SK-N-MC (cell line): ENCODE data around the gene CLTRN.

Experiments used
- DNase-seq: peaks from one replicate; pipeline ENCODE4 v3.0.0-alpha.2; 2011; ENCODE audit warnings: low read depth, low spot score
- H3K27ac ChIP-seq: fragments of 200-600 bp; sonication (generic); 2 replicates; pipeline ENCODE4 v1.5.1; 2016; ENCODE audit warnings: mixed run types
- H3K36me3 ChIP-seq: fragments of 200-600 bp; sonication (generic); 2 replicates; pipeline ENCODE4 v1.6.1; 2017; ENCODE audit warnings: antibody characterized with exemption, low read length, mixed read lengths; ENCODE audit not compliant: insufficient read depth
- H3K4me3 ChIP-seq: fragments of 200-600 bp; sonication (generic); 2 replicates; pipeline ENCODE4 v1.5.1; 2016
- H3K9ac ChIP-seq: fragments of 200-600 bp; sonication (generic); 2 replicates; pipeline ENCODE4 v1.8.0; 2017; ENCODE audit warnings: mixed run types, mixed read lengths; ENCODE audit not compliant: insufficient read length
- H3K9me3 ChIP-seq: fragments of 200-600 bp; sonication (generic); 2 replicates; pipeline ENCODE4 v1.6.1; 2017; ENCODE audit warnings: low read depth, mild to moderate bottlenecking, antibody characterized with exemption, low read length, moderate library complexity, mixed read lengths
- EZH2 ChIP-seq: fragments of 200-600 bp; sonication (generic); IDR thresholded peaks from one replicate; pipeline ENCODE4 v1.6.1; 2017; ENCODE audit warnings: antibody characterized with exemption
- FOXP2 ChIP-seq: optimal IDR thresholded peaks from 2 replicates; pipeline ENCODE3; 2011; ENCODE audit warnings: mild to moderate bottlenecking, moderate library complexity; ENCODE audit not compliant: insufficient read depth; ENCODE audit errors: extremely low read length, control extremely low read depth
- POLR2AphosphoS5 ChIP-seq: IDR thresholded peaks from 2 replicates; pipeline ENCODE4 v1.6.1; 2012; ENCODE audit warnings: mild to moderate bottlenecking, low read depth, low read length, borderline replicate concordance

The CLTRN gene

GRCh38 chrX:15631637-15632036 is 33.0 kb downstream of the CLTRN start:
- H3K9ac ChIP-seq = no peak overlapping the region
- H3K36me3 ChIP-seq = no peaks in the 10 kb centered on the region
- H3K4me3 ChIP-seq = no peak overlapping the region
- no peak for TF ChIP-seq EZH2
- no peak for TF ChIP-seq FOXP2
- no peak for TF ChIP-seq POLR2AphosphoS5
- DNase-seq = no peak
- H3K27ac ChIP-seq = no peak overlapping the region
- no peaks in the 10 kb centered on the region for H3K9me3 ChIP-seq

GRCh38 chrX:15623054-15623453 is 41.6 kb downstream of the CLTRN start:
- H3K9ac ChIP-seq = no peak overlapping the region
- DNase-seq = no peak
- no peak overlapping the region for H3K4me3 ChIP-seq
- no peaks in the 10 kb centered on the region for H3K36me3 ChIP-seq
- no peaks in the 10 kb centered on the region for H3K9me3 ChIP-seq
- TF ChIP-seq EZH2 (no peak), FOXP2 (no peak), POLR2AphosphoS5 (no peak)
- H3K27ac ChIP-seq = no peak overlapping the region

DNA sequence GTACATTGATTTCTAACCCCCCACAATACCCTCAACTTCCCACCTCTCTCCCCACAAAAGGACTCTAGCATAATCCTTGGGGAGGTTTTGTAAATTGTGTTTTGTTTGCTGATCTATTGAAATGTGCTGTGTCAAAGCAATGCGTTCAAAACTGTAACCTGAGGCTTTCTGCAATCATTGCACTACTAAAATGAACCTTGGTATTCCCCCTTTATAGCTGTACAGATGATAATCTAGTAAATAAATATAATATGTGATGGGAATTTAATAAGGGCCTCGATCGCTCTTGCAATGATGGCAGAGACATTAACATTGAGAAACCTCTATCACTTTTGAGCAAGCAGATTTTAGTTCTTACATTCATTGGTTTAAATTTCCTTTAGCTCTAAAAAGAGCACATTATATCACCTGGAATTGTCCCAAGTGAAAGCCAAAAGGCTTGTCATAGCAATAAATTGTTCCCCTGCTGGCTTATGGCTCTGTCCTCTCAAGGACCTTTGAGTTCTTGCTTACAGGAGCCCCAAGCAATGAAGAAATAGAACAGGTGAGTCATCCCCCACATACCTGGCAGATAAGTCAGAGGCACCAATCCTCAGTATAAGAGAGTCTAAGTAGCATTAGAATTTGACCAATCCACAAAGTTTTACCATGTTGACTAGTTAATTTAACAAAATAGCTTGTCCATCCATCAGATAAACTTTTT is 45.4 kb downstream of the CLTRN start:
- no peak overlapping the region for H3K9ac ChIP-seq
- no peaks in the 10 kb centered on the region for H3K36me3 ChIP-seq
- TF ChIP-seq FOXP2 = no peak
- TF ChIP-seq EZH2 = no peak
- no peak for TF ChIP-seq POLR2AphosphoS5
- H3K27ac ChIP-seq = no peak overlapping the region
- H3K9me3 ChIP-seq = no peaks in the 10 kb centered on the region
- H3K4me3 ChIP-seq = no peak overlapping the region
- DNase-seq = no peak

GRCh38 chrX:15617111-15617510 is 47.5 kb downstream of the CLTRN start:
- no peak overlapping the region for H3K27ac ChIP-seq
- H3K9ac ChIP-seq = no peak overlapping the region
- DNase-seq = no peak
- H3K9me3 ChIP-seq = no peaks in the 10 kb centered on the region
- TF ChIP-seq EZH2 (no peak), POLR2AphosphoS5 (no peak), FOXP2 (no peak)
- H3K4me3 ChIP-seq = no peak overlapping the region
- H3K36me3 ChIP-seq = no peaks in the 10 kb centered on the region

DNA sequence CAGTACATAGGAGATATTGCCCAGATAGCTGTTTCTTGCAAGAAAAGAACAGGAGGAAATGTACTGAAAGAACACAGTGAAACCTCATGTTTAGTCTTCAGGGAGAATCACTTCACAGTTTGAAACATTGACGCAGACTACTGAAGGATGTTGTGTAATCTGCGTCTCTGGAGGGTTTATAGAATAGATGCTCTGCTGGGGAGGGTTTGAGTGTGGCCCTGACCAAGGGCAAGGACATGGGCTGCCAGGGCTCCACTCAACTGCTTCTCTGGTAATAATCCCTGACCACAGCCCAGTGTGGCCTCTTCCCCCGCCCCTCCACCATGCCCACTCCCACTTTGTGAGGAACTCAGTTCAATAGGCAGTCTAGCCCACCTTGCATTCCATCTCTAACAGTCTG is 48.1 kb downstream of the CLTRN start:
- H3K36me3 ChIP-seq = no peaks in the 10 kb centered on the region
- H3K4me3 ChIP-seq = no peak overlapping the region
- H3K9me3 ChIP-seq = no peaks in the 10 kb centered on the region
- no peak for DNase-seq
- H3K27ac ChIP-seq = no peak overlapping the region
- TF ChIP-seq FOXP2 = no peak
- H3K9ac ChIP-seq = no peak overlapping the region

GRCh38 chrX:15607067-15607466 is 57.5 kb downstream of the CLTRN start:
- DNase-seq = no peak
- no peak overlapping the region for H3K4me3 ChIP-seq
- H3K36me3 ChIP-seq = no peaks in the 10 kb centered on the region
- no peak overlapping the region for H3K27ac ChIP-seq
- no peaks in the 10 kb centered on the region for H3K9me3 ChIP-seq
- H3K9ac ChIP-seq = no peak overlapping the region
- TF ChIP-seq FOXP2 = no peak
- TF ChIP-seq POLR2AphosphoS5 = no peak
- TF ChIP-seq EZH2 = no peak

DNA sequence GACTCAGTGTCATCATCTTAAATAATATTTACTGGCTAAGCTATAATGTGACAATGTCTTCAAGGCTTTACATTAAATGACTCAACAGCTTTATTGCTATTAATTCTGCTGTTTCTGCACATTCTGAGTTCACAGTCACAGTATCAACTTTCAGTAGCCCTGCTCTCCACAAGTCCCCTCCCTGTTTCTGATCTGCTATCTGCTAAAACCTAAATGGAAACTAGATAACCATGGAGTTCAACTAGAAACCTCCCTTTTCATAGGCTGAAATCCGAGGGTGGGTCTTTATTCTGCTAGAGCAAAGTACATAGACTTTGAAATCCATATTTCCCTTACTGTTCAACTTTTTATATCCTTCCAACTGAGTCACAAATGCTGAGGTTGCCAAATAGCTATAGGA is 58.5 kb downstream of the CLTRN start:
- DNase-seq = no peak
- H3K27ac ChIP-seq = no peak overlapping the region
- TF ChIP-seq POLR2AphosphoS5 = no peak
- TF ChIP-seq EZH2 = no peak
- no peak for TF ChIP-seq FOXP2
- H3K9ac ChIP-seq = no peak overlapping the region
- H3K36me3 ChIP-seq = no peaks in the 10 kb centered on the region
- no peak overlapping the region for H3K4me3 ChIP-seq
- no peaks in the 10 kb centered on the region for H3K9me3 ChIP-seq

GRCh38 chrX:15605226-15605625 is 59.4 kb downstream of the CLTRN start:
- no peak for DNase-seq
- TF ChIP-seq POLR2AphosphoS5 = no peak
- no peak for TF ChIP-seq EZH2
- TF ChIP-seq FOXP2 = no peak

DNA sequence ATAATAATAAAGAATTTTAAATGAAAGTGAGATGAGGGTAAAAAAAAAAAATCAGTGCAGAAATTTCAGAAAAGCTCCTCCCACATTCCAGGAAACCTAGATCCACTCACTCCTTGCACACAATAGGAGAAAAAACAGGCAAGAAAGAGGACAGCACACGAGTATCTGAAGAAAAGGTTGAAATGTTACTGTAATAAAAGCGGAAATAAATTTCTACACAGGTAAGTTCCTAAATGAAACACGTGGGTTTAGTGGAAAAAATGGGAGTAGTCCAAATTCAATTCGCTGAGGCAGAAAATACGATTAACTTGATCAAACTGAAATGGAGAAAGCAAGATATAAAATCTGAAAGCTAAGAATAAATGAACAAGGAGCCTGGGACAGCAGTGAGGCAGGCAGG is 61.8 kb downstream of the CLTRN start:
- no peaks in the 10 kb centered on the region for H3K9me3 ChIP-seq
- no peak overlapping the region for H3K9ac ChIP-seq
- no peak overlapping the region for H3K4me3 ChIP-seq
- no peak for TF ChIP-seq POLR2AphosphoS5
- no peak for TF ChIP-seq EZH2
- TF ChIP-seq FOXP2 = no peak
- no peak overlapping the region for H3K27ac ChIP-seq
- no peaks in the 10 kb centered on the region for H3K36me3 ChIP-seq
- DNase-seq = no peak

More at GRCh38 chrX:15605226-15605625, 59.4 kb downstream of the CLTRN start:
- Histone ChIP-seq H3K4me3 (no peak overlapping the region), H3K27ac (no peak overlapping the region), H3K9ac (no peak overlapping the region), H3K9me3 (no peaks in the 10 kb centered on the region), H3K36me3 (no peaks in the 10 kb centered on the region)
